Type B pancreatic cell (in vitro differentiated cells): ENCODE results near the gene AFMID. TPM values are rescaled to one million over a fixed set of nuclear protein-coding genes. Genes with fewer than 3 reads are reported as not detected.

Experiments used
- DNase-seq: peaks from one replicate; pipeline ENCODE4 v3.0.0; 2021; ENCODE audit warnings: mixed read lengths; ENCODE audit not compliant: unreplicated experiment; ENCODE audit errors: extremely low spot score
- H3K27ac Mint-ChIP-seq: 2 replicates; pipeline ENCODE4 v1.8.0; 2021; ENCODE audit warnings: mild to moderate bottlenecking, mixed read lengths
- H3K27me3 Mint-ChIP-seq: 2 replicates; pipeline ENCODE4 v1.8.0; 2021; ENCODE audit warnings: mixed read lengths
- H3K36me3 Mint-ChIP-seq: 2 replicates; pipeline ENCODE4 v1.8.0; 2021; ENCODE audit warnings: mixed read lengths
- H3K4me1 Mint-ChIP-seq: one replicate; pipeline ENCODE4 v1.8.0; 2021; ENCODE audit warnings: mixed read lengths; ENCODE audit not compliant: unreplicated experiment
- H3K4me3 Mint-ChIP-seq: 2 replicates; pipeline ENCODE4 v1.8.0; 2021; ENCODE audit warnings: mild to moderate bottlenecking, mixed read lengths
- H3K9me3 Mint-ChIP-seq: 2 replicates; pipeline ENCODE4 v1.8.0; 2021; ENCODE audit warnings: mixed read lengths
- CTCF ChIP-seq: fragments of 200-600 bp; sonication (generic); conservative IDR thresholded peaks from 2 replicates; pipeline ENCODE4 v1.5.0; 2021; ENCODE audit warnings: antibody characterized with exemption, mild to moderate bottlenecking
- total RNA-seq: library from RNA; stranded (reverse); gene quantifications from 2 replicates; pipeline ENCODE4 v1.2.1, GENCODE V29; 2021; ENCODE audit warnings: low replicate concordance

The AFMID gene
- total RNA-seq, 1 donor from 2014 or later = 30.5 TPM

GRCh38 chr17:78180508-78180907 lies 6.7 kb upstream of the AFMID start:
- Mint-ChIP-seq H3K27me3 (no peaks in the 10 kb centered on the region), H3K4me1 (peaks cover 22% of the 10 kb centered on the region), H3K36me3 (peaks cover 17% of the 10 kb centered on the region), H3K4me3 (no peak overlapping the region), H3K9me3 (no peaks in the 10 kb centered on the region), H3K27ac (no peak overlapping the region)
- no peak for TF ChIP-seq CTCF
- no peak for DNase-seq

DNA sequence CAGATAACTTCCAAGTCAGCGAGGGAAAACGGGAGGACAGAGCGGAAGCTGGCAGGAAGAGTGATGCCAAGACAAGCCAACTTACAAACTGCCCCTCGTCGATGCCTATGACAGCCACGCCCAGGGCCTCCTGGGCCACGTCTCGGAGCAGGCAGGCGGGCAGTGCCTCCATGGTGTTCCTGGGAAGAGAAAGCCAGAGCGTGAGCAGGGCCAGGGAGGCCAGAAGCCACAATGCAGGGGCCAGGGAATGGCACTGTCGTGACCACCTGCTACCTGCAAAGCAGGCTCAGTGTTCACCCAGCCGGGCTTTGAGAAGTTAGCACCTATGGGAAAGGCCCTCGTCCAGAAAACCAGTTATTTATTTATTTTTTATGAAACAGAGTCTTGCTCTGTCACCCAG lies 4.7 kb upstream of the AFMID start:
- Mint-ChIP-seq H3K9me3 (no peaks in the 10 kb centered on the region), H3K4me1 (peaks cover 27% of the 10 kb centered on the region), H3K4me3 (no peak overlapping the region), H3K36me3 (peaks cover 17% of the 10 kb centered on the region), H3K27me3 (no peaks in the 10 kb centered on the region), H3K27ac (no peak overlapping the region)
- no peak for DNase-seq
- TF ChIP-seq CTCF = no peak

DNA sequence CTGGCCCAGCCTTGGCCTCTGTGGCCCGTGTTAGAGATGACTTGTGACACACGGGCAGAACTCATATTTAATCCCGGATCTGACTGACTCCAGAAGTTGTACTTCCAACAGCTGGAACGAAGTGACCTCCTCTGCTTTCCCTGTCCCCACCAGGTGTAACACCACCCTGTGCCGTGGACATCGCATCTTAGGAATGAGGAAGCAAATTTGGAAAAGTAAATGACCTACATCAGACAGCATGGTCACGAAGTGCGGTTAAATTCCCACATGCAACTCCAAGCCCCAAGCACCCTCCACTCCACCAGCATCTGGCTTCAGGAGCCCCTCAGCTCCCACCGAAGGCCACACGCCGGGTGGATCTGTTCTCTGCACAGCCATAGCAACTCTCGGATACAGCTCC lies 3.2 kb upstream of the AFMID start:
- no peak overlapping the region for H3K27ac Mint-ChIP-seq
- H3K4me3 Mint-ChIP-seq = peak overlapping the region; percentile 78
- no peak for DNase-seq
- peaks cover 14% of the 10 kb centered on the region for H3K36me3 Mint-ChIP-seq
- H3K4me1 Mint-ChIP-seq = peaks cover 32% of the 10 kb centered on the region
- H3K9me3 Mint-ChIP-seq = no peaks in the 10 kb centered on the region
- no peak for TF ChIP-seq CTCF
- no peaks in the 10 kb centered on the region for H3K27me3 Mint-ChIP-seq

DNA sequence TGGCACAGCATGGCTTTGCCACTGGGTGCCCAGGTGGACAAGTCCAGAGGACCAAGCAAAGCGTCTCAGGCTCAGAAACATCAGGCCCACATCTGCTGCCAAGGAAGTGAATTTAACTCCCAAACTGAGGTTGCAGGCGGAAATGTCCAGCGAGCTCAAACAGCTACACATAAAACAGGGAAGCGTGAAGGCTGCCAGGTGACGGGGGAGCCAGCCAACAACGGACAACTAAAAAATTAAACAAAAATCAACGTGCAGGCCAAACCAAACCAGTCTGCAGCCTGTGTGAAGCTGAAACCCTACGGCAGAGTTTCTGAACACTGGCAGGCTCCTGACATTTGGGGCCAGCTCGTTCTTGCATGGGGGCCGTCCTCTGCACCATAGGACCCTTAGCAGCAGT lies 2.8 kb upstream of the AFMID start:
- TF ChIP-seq CTCF = no peak
- no peaks in the 10 kb centered on the region for H3K9me3 Mint-ChIP-seq
- no peak for DNase-seq
- peaks cover 14% of the 10 kb centered on the region for H3K36me3 Mint-ChIP-seq
- H3K27me3 Mint-ChIP-seq = no peaks in the 10 kb centered on the region
- H3K4me1 Mint-ChIP-seq = peaks cover 32% of the 10 kb centered on the region
- peak overlapping the region; percentile 78 for H3K4me3 Mint-ChIP-seq
- H3K27ac Mint-ChIP-seq = no peak overlapping the region

GRCh38 chr17:78184868-78185267 lies 2.3 kb upstream of the AFMID start:
- TF ChIP-seq CTCF = no peak
- Mint-ChIP-seq H3K9me3 (no peaks in the 10 kb centered on the region), H3K36me3 (peaks cover 14% of the 10 kb centered on the region), H3K27ac (peak overlapping the region; percentile 80), H3K27me3 (no peaks in the 10 kb centered on the region), H3K4me3 (peak overlapping the region; percentile 81), H3K4me1 (peaks cover 32% of the 10 kb centered on the region)
- no peak for DNase-seq

- TF ChIP-seq CTCF = no peak
- peaks cover 27% of the 10 kb centered on the region for H3K4me1 Mint-ChIP-seq
- H3K4me3 Mint-ChIP-seq = peak overlapping the region; percentile 90
- DNase-seq = no peak
- H3K9me3 Mint-ChIP-seq = no peaks in the 10 kb centered on the region
- H3K36me3 Mint-ChIP-seq = peaks cover 10% of the 10 kb centered on the region
- H3K27ac Mint-ChIP-seq = peak overlapping the region; percentile 81
- no peaks in the 10 kb centered on the region for H3K27me3 Mint-ChIP-seq
Observed at GRCh38 chr17:78185981-78186691, 1.0 kb upstream of the AFMID start.
